NCI-H128 (cell line): Measurements from ENCODE around the gene EI24.
"Not testable (repeated sequence)": the region's sequence is repeated elsewhere in the genome, so short reads cannot be mapped to it uniquely, and the experiment has no call there.

ENCODE experiments used
- DNase-seq: peaks from one replicate; lab custom pipeline; 2025; ENCODE audit not compliant: unreplicated experiment; lab: John Stamatoyannopoulos, UW

The EI24 gene

DNA sequence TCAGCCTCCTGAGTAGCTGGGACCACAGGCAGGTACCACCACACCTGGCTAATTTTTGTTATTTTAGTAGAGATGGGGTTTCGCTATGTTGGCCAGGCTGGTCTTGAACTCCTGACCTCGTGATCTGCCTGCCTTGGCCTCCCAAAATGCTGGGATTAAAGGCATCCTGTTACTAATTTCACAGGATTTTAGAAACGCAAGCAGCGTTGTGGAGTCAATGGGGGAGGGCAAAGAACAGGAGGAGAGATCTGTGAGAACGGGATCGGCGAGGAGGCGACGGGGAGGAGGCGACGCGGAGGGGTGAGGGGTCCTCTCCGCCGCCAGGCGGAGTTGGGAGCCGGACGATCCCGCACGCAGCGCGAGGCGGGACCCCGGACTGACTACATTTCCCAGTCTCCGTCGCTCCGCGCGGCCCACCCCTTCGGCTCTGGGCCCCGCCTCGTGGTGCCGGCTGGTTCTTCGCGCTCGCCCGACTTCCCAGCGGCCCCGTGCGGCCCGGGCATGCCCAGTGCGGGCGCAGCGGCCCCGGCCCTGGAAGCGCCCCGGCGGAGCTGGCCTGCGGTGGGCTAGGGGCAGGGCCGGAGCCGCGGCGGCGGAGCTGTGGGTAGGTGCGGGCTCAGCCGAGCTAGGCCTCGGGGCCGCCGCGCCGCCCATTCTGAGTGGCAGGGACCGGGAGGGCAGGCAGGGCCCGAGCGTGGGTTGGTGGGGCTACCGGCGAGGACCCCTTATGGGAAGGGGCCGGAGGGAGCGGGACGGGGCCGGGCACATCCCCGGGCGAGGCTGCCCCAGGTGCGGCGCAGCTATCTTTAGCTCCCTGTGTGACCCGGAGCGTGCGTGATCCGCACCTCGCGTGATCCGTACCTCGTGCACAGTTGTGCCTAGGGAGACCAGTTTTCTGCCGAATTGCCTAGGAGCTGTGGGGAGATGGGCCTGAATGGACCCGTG is at the start of gene EI24:
Gene EI24, plus strand, starts transcription at position 508 of the 945 bp plus-strand sequence. CDS start 3,051 bp downstream, outside the sequence.
- DNase-seq, result peak; percentile 64

DNA sequence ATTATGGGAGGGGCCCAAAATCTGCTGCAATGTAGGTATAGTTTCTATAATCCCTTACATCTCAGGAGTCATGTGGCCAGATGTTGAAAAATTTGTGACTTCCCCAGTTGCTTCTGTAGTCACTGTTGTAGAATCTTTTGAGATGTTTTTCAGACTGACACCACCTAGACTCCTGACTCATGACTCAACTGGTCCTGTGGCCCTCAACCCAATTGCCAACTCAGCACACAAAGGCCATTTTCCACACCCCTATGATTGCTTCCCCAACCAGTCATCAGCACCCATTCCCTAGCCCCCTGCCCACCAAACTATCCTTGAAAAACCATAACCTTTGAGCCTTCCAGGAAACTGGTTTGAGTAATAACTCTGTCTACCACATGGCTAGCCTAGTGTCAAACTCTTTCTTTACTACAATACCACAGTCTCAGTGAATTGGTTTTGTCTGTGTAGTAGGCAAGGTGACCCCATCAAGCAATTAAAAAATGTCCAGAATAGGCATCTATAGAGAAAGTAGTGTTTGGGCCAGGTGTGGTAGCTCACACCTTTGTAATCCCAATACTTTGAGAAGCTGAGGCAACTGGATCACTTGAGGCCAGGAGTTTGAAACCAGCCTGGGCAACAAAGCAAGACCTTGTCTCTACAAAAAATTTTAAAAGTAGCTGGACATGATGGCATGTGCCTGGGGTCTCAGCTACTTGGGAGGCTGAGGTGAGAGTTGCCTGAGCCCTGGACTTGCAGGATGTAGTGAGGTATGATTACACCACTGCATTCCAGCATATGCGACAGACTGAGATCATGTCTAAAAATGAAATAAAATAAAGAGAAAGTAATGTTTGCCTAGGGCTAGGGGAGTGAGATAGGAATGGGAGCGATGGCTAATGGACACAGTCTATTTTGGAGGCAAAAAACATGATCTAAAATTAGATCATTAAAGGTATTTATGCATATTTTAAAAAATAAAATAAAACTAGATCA is 49.1 kb upstream of the EI24 start:
- no peak for DNase-seq

DNA sequence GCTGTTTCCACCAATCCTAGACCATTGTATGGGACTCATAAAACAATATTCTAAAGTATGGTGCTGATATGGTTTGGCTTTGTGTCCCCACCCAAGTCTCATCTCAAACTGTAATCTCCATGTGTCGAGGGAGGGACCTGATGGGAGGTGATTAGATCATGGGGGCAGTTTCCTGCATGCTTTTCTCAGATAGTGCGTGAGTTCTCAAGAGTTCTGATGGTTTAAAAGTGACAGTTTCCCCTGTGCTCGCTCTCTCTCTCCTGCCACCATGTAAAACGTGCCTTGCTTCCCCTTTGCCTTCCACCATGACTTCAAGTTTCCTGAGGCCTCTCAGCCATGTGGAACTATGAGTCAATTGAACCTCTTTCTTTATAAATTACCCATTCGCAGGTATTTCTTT is 44.0 kb upstream of the EI24 start:
- no peak for DNase-seq

DNA sequence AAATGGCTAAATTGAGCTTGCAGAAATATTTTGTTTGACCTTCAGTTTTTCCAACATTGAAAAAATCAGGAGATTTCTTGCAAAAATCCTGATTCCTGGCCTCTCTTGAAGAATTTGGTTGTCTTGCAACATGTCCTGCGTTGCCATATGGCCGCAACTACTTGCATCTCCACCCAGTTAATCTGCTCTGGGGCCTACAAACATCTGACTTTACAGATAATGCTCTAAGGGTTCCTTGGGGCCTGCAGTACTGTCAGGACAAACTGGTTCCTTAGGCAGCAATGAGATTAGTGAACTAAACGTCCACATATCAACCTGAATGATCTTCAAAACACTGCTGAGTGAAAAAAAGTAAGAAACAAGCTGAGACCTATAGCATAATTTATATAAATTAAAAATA is 36.6 kb upstream of the EI24 start:
- DNase-seq, result no peak

DNA sequence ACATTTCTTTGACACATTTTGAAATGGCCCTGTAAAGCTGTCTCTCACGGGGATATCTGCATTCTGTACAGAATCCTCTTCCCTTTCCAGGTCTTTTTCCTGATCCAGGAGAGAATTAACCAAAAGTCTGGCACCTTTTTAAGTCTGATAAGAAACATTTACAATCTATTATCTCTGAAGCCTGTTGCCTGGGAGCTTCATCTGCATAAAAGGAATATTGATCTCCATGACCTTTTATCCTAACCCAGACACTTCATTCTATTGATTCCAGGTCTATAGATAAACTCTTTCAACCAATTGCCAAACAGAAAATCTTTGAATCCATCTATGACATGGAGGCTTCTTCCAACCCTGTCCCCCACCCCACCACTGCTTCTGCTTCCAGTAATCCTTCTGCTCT is 33.7 kb upstream of the EI24 start:
- DNase-seq, result no peak

DNA sequence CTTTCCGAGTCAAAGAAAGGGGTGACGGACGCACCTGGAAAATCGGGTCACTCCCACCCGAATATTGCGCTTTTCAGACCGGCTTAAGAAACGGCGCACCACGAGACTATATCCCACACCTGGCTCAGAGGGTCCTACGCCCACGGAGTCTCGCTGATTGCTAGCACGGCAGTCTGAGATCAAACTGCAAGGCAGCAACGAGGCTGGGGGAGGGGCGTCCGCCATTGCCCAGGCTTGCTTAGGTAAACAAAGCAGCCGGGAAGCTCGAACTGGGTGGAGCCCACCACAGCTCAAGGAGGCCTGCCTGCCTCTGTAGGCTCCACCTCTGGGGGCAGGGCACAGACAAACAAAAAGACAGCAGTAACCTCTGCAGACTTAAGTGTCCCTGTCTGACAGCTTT is 32.4 kb upstream of the EI24 start:
- not testable (repeated sequence) for DNase-seq

DNA sequence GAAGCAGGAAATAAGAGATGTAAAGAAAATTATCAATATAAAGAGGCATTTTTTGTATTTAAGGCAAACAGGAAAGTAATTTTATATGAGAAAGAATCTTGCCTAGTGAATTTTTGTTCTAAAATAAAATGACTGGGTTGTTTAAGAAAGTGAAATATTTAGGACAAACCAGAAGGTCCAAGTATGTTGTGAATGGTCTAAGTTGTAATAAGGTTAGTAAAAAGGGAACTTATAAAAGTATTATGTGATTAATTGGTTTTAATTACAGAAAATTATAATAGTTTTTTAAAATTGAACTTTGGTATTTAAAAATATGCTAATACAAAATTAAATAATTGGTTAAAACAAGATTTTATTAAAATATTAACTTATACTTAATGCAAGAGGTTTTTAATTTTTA is 26.6 kb upstream of the EI24 start:
- DNase-seq, result no peak

DNA sequence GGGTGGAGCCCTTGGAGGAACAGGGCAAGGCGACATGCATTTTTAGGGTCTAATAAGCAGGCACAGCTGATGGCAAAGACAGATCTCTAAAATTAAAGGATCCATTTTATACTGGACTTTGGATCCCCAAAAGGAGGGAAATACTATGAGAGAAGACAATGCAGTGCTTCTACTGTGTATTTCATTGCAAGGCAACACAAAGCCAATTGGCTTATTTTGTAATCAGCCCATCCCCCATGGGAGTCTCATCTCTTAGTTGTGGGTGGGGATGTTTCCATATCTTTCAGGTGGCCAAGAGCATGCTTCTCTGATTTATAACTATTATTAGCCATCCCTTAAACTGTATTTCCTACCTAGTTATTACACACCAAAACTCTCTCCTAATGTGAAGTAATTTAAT is 18.5 kb upstream of the EI24 start:
- no peak for DNase-seq

DNA sequence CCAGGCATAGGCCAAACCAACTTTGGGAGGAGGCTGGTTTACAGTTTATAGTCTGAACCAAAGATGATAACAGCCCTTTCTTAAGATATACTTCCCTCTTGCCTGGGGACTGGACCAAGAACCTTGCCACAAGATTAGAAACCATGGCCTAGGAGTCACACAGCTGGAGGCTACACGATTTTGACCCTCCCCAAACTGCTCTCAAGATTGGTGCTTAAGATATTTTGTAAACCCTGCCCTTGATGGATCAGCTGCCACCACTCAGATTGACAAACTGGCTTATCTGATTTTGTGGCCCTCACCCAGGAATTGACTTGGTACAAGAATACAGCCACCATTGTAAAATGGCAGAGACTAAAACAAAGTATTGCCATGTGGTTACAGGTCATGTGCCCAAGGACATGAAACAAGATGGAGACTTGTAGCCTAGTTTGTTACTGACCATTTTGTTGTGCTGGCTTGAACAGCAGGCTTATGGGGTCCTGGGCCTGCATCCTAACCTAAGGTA is 17.4 kb upstream of the EI24 start:
- no peak for DNase-seq

DNA sequence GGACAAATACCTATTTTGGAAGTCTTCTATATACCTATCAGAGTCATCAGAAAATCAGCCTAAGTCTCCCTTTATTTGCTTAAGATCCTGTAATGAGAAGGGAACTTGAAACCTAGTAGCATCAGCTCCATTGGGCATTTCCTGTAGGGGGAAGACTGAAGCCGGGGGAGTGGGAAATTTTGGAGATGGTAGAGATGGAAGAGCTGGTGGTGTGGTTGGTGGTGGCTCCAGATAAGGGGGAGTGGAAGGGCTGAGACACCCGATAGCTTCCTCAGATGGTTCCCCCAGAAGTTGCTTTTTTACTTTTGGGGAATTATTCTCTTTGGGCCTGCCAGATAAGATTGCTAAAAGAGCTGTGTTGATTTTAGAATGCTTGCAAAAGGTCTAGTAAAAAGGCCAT is 16.4 kb upstream of the EI24 start:
- DNase-seq, result no peak

DNA sequence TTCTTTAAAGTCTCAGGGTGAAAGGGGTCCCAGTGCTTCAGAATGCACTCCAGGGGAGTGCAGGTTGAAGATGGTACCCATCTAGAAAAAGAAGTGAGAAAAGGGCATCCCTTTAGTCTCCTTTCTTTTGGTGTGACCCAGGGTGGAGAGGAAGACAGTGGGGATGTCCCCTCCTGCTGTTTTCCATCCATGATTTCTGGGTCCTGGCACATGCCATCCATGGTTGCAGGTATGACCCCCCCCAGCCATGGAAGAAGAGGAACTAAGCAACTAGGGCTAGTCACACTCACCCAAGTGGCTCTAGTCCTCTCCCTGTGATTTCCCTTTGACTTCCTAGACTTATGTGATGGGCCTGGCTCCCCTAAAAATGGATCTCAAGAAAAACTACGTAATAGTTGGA is 15.9 kb upstream of the EI24 start:
- no peak for DNase-seq

DNA sequence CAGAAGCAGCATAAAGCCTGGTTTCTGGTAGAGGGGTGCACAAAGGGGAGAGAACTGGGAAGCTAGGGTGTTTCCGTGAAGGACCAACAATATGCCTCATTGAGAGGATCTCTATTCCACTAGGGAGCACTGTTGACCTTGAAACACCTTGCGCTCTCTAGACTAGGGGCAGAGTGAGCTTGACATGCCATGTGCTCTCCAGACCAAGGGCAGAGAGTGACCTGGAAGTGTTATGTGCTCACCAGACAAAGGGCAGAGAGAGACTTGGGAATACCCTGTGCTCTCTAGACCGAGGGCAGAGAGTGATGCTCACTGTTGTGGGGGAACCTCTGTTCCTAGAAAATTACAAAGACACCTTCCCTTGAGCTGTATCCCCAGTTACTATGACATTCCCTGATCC is 15.2 kb upstream of the EI24 start:
- no peak for DNase-seq

DNA sequence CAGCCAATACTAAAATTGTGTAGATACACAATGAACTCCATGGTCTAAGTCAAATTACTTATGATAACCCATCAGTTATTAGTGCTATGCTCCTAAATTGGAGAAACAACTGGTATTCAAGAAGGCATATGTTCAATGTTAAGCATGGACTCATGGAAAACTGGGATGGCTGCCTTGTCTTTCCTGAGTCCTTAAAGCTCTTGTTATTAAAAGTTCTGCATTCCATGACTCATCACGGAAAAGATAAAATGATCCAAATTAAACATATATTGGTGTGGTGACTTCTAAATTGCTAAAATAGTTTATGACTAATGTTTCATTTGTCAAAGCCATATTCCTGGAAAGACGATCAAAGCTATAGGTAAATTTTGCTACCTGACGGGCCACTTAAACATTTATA is 9.4 kb upstream of the EI24 start:
- DNase-seq, result no peak

DNA sequence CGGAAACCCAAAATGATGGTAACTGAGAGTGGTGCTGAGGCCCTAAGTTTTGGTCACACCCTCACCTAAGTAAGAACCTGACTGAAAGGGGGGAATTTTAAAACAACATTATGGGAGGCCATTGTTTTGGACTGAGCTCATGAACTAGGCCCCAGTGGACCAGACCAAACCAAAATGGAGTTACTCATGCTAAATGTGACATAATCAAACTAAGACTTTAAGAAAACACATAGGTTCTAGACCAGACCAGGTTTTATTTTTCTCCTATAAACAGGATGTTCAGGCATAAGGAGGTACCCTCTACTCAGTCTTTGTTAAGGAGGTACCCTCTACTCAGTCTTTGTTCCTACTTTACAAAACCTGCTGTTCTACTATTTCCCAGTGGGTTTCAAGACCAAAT is 7.4 kb upstream of the EI24 start:
- no peak for DNase-seq

DNA sequence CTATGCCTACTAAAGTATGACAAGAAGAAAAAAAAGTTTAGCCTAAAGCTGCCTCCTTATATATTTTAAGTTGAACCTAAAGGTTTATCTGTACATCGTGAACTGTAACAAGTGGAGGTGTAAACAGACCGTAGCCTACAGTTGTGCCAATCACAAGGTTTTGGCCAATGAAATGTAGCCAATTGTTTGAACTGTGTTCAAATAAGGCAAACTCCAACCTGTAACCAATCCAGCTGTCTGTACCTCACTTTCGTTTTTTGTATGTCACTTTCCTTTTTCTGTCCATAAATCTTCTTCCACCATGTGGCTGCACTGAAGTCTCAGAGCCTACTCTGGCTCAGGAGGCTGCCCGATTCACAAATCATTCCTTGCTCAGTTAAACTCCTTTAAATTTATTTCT is 6.8 kb upstream of the EI24 start:
- no peak for DNase-seq

DNA sequence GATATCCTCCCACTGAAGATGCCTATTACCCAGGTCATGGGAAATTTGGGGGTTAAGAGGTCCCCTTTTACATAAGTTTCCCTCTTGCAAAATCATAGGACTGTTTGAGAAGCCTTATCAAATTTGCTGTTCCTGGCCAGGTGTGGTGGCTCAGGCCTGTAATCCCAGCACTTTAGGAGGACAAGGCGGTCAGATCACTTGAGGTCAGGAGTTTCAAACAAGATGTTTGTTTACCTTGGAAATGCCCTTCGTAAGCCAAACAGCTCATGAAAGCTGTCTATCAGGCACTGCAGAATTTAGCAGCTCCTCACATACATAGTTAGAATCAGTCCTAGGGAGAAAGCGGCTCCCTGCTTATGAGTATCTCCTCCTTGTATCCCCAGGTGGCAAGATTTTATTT is 4.9 kb upstream of the EI24 start:
- DNase-seq, result no peak

DNA sequence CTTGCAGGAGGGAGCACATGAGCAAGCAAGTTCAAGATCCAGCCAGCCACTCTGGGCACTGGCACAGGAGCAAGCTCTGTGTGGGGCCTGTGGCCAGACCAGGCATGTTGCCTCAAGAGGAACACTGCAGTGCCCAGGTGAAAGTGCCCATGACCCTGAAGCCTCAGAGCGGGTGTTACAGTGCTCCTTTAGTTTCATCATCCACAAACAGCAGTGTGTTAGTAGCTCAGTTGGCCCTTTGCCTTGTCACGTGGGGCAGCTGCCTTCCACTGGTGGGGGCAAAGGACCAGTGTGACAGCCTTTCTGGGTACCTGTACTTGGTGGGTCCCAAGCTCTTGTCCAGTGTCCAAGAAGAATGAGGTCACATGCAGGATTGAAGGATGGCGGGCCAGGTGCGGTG is 3.0 kb upstream of the EI24 start:
- no peak for DNase-seq

DNA sequence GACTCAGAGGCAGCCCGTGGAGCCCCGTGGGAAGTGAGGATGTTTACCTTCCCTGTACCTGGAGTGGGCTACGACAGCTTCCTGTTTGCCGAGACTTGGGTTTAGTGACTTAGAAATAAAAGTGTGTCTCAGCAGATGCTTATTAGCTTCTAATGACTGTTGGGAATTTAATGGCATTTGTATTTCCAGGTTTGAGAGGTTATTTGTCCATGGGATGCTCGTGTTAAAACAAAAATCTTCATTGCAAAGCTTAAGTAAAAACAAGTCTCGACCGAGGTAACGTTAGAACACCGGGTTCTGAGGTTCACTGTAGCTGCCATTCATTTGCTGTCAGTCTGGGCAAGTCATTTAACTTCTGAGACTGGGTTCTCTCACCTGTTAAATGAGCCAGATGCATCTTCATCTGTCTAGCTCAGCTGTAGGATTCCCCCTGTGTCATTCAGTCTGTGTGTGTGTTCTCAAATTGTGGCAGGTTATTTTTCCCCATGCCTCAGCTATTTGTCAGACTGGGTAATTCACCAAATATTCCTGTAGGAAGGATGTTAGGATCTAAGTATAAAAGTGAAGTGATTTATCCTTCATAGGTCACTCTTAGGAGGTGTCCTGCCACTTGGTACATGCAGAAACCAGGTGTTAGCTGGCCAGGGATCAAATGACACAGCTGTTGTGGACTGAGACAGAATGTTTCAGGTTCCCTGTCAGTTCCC is 791 bp downstream of the EI24 start:
- no peak for DNase-seq

DNA sequence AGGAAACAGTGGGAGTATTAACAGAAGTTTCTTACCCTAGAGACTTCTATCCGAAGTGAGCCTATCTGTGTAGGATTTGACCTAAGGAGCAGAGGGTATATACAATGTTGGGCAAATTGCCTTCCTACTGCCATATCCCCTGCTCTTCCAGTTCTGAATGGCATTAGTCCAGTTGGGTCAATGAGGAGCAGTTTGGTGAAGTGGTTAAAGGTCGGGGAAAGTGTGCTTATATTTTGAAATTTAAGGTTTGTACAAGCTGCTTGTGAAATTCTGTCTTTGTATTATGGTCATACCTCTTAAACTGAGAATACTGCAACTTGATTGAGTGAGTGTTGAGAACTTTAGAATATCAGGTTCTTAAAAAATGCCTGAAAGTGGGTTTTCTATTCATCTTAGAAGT is 1.7 kb downstream of the EI24 start:
- no peak for DNase-seq

DNA sequence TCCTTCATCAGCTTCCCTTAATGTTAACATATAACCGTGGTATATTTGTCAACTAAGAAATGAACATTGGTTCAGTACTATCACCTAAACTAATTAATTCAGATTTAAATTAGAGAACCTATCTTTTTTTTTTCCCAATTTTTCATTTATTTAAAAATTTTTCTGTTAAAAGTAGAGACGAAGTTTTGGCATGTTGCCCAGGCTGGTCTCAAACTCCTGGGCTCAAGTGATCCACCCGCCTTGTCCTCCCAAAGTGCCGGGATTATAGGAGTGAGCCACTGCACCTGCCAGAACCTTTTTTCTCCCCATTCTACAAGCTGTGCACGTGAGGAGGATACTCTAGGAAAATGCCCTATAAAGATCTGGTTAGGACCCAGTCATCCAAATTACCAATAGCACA is 3.6 kb downstream of the EI24 start:
- DNase-seq, result no peak

DNA sequence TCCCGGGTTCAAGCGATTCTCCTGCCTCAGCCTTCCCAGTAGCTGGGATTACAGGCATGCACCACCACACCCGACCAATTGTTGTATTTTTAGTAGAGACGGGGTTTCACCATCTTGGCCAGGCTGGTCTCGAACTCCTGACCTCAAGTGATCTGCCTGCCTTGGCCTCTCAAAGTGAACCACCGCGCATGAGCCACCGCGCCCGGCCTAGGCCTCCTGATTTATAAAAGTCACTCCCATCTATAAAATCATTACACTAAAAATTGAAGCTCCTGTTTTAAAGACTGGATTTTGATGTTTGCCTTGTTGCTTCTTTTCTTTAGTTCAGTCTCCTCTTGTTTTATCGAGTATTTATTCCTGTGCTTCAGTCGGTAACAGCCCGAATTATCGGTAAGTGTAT is 7.9 kb downstream of the EI24 start:
- not testable (repeated sequence) for DNase-seq
